Measurements from ENCODE around the gene CCT8.
"Not testable (repeated sequence)": the region's sequence is repeated elsewhere in the genome, so short reads cannot be mapped to it uniquely, and the experiment has no call there.

Gene CCT8

GRCh38 chr21:29092102-29092959 lies 18.9 kb upstream of the CCT8 start:
- H3K4me1 ChIP-seq (ENCODE audit: control insufficient read depth, low read depth, low read length): peaks cover 5% of the 10 kb centered on the region
- no peak overlapping the region for H3K9ac ChIP-seq (ENCODE audit: low read length)
- H3K9me3 ChIP-seq (ENCODE audit: control insufficient read depth, low read depth, low read length): no peaks in the 10 kb centered on the region
- H3K4me3 ChIP-seq (ENCODE audit: low read length): no peak overlapping the region
- H3K27ac ChIP-seq (ENCODE audit: low read length): no peak overlapping the region
- no peaks in the 10 kb centered on the region for H3K36me3 ChIP-seq (ENCODE audit: control insufficient read depth, low read depth, low read length)
- no peaks in the 10 kb centered on the region for H3K27me3 ChIP-seq (ENCODE audit: control insufficient read depth, insufficient read depth, low read length)

- Histone ChIP-seq H3K27me3 (ENCODE audit: control insufficient read depth, insufficient read depth, low read length) (no peaks in the 10 kb centered on the region), H3K27ac (ENCODE audit: low read length) (no peak overlapping the region), H3K4me1 (ENCODE audit: control insufficient read depth, low read depth, low read length) (peaks cover 5% of the 10 kb centered on the region), H3K36me3 (ENCODE audit: control insufficient read depth, low read depth, low read length) (no peaks in the 10 kb centered on the region), H3K9me3 (ENCODE audit: control insufficient read depth, low read depth, low read length) (no peaks in the 10 kb centered on the region), H3K9ac (ENCODE audit: low read length) (no peak overlapping the region), H3K4me3 (ENCODE audit: low read length) (no peak overlapping the region)
Observed at GRCh38 chr21:29091033-29091432, 17.6 kb upstream of the CCT8 start.

- Histone ChIP-seq H3K4me1 (ENCODE audit: control insufficient read depth, low read depth, low read length) (no peaks in the 10 kb centered on the region), H3K9ac (ENCODE audit: low read length) (no peak overlapping the region), H3K9me3 (ENCODE audit: control insufficient read depth, low read depth, low read length) (no peaks in the 10 kb centered on the region), H3K4me3 (ENCODE audit: low read length) (no peak overlapping the region), H3K36me3 (ENCODE audit: control insufficient read depth, low read depth, low read length) (no peaks in the 10 kb centered on the region), H3K27ac (ENCODE audit: low read length) (no peak overlapping the region), H3K27me3 (ENCODE audit: control insufficient read depth, insufficient read depth, low read length) (no peaks in the 10 kb centered on the region)
Observed at GRCh38 chr21:29085106-29085752, 11.8 kb upstream of the CCT8 start.

GRCh38 chr21:29084372-29084771 lies 10.9 kb upstream of the CCT8 start:
- H3K4me3 ChIP-seq (ENCODE audit: low read length): no peak overlapping the region
- no peak overlapping the region for H3K27ac ChIP-seq (ENCODE audit: low read length)
- no peaks in the 10 kb centered on the region for H3K27me3 ChIP-seq (ENCODE audit: control insufficient read depth, insufficient read depth, low read length)
- H3K4me1 ChIP-seq (ENCODE audit: control insufficient read depth, low read depth, low read length): no peaks in the 10 kb centered on the region
- no peak overlapping the region for H3K9ac ChIP-seq (ENCODE audit: low read length)
- H3K9me3 ChIP-seq (ENCODE audit: control insufficient read depth, low read depth, low read length): no peaks in the 10 kb centered on the region
- H3K36me3 ChIP-seq (ENCODE audit: control insufficient read depth, low read depth, low read length): no peaks in the 10 kb centered on the region

- Histone ChIP-seq H3K36me3 (ENCODE audit: control insufficient read depth, low read depth, low read length) (no peaks in the 10 kb centered on the region), H3K9me3 (ENCODE audit: control insufficient read depth, low read depth, low read length) (no peaks in the 10 kb centered on the region), H3K4me1 (ENCODE audit: control insufficient read depth, low read depth, low read length) (no peaks in the 10 kb centered on the region), H3K4me3 (ENCODE audit: low read length) (no peak overlapping the region), H3K27ac (ENCODE audit: low read length) (no peak overlapping the region), H3K27me3 (ENCODE audit: control insufficient read depth, insufficient read depth, low read length) (no peaks in the 10 kb centered on the region), H3K9ac (ENCODE audit: low read length) (no peak overlapping the region)
Observed at GRCh38 chr21:29083306-29083705, 9.9 kb upstream of the CCT8 start.

GRCh38 chr21:29082046-29082815 lies 8.8 kb upstream of the CCT8 start:
- Histone ChIP-seq H3K27me3 (ENCODE audit: control insufficient read depth, insufficient read depth, low read length) (no peaks in the 10 kb centered on the region), H3K36me3 (ENCODE audit: control insufficient read depth, low read depth, low read length) (no peaks in the 10 kb centered on the region), H3K27ac (ENCODE audit: low read length) (no peak overlapping the region), H3K9me3 (ENCODE audit: control insufficient read depth, low read depth, low read length) (no peaks in the 10 kb centered on the region), H3K4me1 (ENCODE audit: control insufficient read depth, low read depth, low read length) (no peaks in the 10 kb centered on the region), H3K4me3 (ENCODE audit: low read length) (no peak overlapping the region), H3K9ac (ENCODE audit: low read length) (no peak overlapping the region)

GRCh38 chr21:29080454-29080941 lies 7.0 kb upstream of the CCT8 start:
- Histone ChIP-seq H3K4me3 (ENCODE audit: low read length) (no peak overlapping the region), H3K36me3 (ENCODE audit: control insufficient read depth, low read depth, low read length) (no peaks in the 10 kb centered on the region), H3K9me3 (ENCODE audit: control insufficient read depth, low read depth, low read length) (no peaks in the 10 kb centered on the region), H3K4me1 (ENCODE audit: control insufficient read depth, low read depth, low read length) (no peaks in the 10 kb centered on the region), H3K9ac (ENCODE audit: low read length) (no peak overlapping the region), H3K27me3 (ENCODE audit: control insufficient read depth, insufficient read depth, low read length) (no peaks in the 10 kb centered on the region), H3K27ac (ENCODE audit: low read length) (no peak overlapping the region)

GRCh38 chr21:29078869-29079767 lies 5.7 kb upstream of the CCT8 start:
- Histone ChIP-seq H3K27ac (ENCODE audit: low read length) (no peak overlapping the region), H3K36me3 (ENCODE audit: control insufficient read depth, low read depth, low read length) (no peaks in the 10 kb centered on the region), H3K9me3 (ENCODE audit: control insufficient read depth, low read depth, low read length) (no peaks in the 10 kb centered on the region), H3K4me3 (ENCODE audit: low read length) (no peak overlapping the region), H3K4me1 (ENCODE audit: control insufficient read depth, low read depth, low read length) (no peaks in the 10 kb centered on the region), H3K9ac (ENCODE audit: low read length) (no peak overlapping the region), H3K27me3 (ENCODE audit: control insufficient read depth, insufficient read depth, low read length) (no peaks in the 10 kb centered on the region)

- Histone ChIP-seq H3K4me3 (ENCODE audit: low read length) (no peak overlapping the region), H3K27ac (ENCODE audit: low read length) (no peak overlapping the region), H3K9ac (ENCODE audit: low read length) (no peak overlapping the region), H3K27me3 (ENCODE audit: control insufficient read depth, insufficient read depth, low read length) (no peaks in the 10 kb centered on the region), H3K4me1 (ENCODE audit: control insufficient read depth, low read depth, low read length) (no peaks in the 10 kb centered on the region), H3K9me3 (ENCODE audit: control insufficient read depth, low read depth, low read length) (no peaks in the 10 kb centered on the region), H3K36me3 (ENCODE audit: control insufficient read depth, low read depth, low read length) (no peaks in the 10 kb centered on the region)
Observed at GRCh38 chr21:29077651-29078090, 4.2 kb upstream of the CCT8 start.

GRCh38 chr21:29076731-29077640 lies 3.5 kb upstream of the CCT8 start:
- H3K4me3 ChIP-seq (ENCODE audit: low read length); H3K27ac ChIP-seq (ENCODE audit: low read length); H3K9me3 ChIP-seq (ENCODE audit: control insufficient read depth, low read depth, low read length); H3K9ac ChIP-seq (ENCODE audit: low read length); H3K36me3 ChIP-seq (ENCODE audit: control insufficient read depth, low read depth, low read length); H3K4me1 ChIP-seq (ENCODE audit: control insufficient read depth, low read depth, low read length); H3K27me3 ChIP-seq (ENCODE audit: control insufficient read depth, insufficient read depth, low read length): not testable (repeated sequence)

Data from iPS-18a (cell line).